SU-DHL-6 (cell line): ENCODE data around the gene SLC39A10.

Experiments
- EZH2phosphoT487 ChIP-seq: fragments of 200-600 bp; sonication (generic), shearing (Covaris generic); conservative IDR thresholded peaks from 2 replicates; pipeline ENCODE4 v1.6.1; 2018; ENCODE audit warnings: mild to moderate bottlenecking, antibody characterized with exemption, low read length, moderate library complexity, mixed read lengths
- TF ChIP-seq, protein P1 (sequence below): fragments of 200-600 bp; sonication (generic); IDR thresholded peaks from one replicate; pipeline ENCODE4 v1.5.1; 2017; ENCODE audit warnings: antibody characterized with exemption, mild to moderate bottlenecking, low read length, moderate library complexity; ENCODE audit not compliant: insufficient read depth, poor library complexity, severe bottlenecking

DNA sequence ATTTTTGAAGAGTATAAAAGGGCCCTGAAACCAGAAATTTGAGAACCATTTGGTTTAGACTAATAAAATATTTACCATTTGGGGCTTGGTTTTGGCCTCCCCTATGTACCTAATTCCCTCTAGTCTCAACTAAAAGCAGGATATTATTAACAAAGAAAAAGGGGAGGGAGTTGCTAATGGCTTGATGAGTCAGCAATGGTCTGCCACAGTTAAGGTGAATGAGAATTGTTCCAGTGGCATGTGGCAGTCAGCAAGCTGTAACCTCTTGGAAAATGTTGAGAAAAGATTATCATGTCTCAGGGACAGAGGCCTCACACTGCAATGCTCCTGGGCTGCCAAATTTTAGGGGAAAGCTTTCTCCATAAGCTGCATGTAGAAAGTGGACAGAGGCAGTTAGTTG is 20.1 kb upstream of the SLC39A10 start:
- TF ChIP-seq, protein P1, sequence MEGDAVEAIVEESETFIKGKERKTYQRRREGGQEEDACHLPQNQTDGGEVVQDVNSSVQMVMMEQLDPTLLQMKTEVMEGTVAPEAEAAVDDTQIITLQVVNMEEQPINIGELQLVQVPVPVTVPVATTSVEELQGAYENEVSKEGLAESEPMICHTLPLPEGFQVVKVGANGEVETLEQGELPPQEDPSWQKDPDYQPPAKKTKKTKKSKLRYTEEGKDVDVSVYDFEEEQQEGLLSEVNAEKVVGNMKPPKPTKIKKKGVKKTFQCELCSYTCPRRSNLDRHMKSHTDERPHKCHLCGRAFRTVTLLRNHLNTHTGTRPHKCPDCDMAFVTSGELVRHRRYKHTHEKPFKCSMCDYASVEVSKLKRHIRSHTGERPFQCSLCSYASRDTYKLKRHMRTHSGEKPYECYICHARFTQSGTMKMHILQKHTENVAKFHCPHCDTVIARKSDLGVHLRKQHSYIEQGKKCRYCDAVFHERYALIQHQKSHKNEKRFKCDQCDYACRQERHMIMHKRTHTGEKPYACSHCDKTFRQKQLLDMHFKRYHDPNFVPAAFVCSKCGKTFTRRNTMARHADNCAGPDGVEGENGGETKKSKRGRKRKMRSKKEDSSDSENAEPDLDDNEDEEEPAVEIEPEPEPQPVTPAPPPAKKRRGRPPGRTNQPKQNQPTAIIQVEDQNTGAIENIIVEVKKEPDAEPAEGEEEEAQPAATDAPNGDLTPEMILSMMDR = no peak
- TF ChIP-seq EZH2phosphoT487 = no peak
